ENCODE measurements around the gene CTDSP2.
"Not testable (repeated sequence)": the region's sequence is repeated elsewhere in the genome, so short reads cannot be mapped to it uniquely, and the experiment has no call there.

The CTDSP2 gene

GRCh38 chr12:57833672-57834071, 12.9 kb downstream of the CTDSP2 start:
- DNase-seq: no peak

DNA sequence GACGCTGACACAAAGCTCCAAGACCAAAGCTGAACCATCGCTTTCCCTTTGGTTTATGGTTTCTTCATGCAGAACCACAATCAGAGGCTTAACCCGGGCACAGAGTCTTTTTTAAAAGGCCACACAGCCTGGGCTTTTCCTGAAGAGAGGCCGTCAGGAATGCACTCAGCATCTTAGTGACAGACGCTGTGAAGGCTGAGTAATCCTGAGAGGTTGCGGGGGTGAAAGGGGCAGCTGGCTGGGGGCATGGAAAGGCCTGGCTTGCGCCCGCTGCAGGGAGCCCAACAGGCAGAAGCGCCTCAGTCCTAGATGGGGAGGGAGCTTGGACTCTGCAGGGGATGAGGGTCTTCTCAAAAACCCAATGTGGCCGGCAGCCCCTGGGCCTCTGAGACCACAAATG, 13.6 kb downstream of the CTDSP2 start:
- DNase-seq: peak; percentile 37

DNA sequence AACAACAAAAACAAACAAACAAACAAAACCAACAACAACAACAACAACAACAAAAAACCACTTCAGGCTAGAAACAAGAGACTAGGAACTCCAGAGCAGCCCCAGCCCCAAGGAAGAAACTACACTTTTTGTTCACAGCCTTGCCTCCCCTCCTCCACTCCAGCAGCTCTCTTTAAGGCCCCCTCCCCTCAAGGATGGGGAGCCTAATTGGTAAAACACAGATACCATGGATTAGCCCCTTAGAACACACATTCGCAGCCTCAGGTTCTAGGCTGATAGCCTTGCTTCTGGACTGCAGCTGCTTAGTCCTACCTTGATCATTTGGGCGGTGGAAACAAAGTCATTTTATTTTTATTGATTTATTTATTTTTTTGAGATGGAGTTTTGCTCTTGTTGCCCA, 16.1 kb downstream of the CTDSP2 start:
- DNase-seq: no peak

DNA sequence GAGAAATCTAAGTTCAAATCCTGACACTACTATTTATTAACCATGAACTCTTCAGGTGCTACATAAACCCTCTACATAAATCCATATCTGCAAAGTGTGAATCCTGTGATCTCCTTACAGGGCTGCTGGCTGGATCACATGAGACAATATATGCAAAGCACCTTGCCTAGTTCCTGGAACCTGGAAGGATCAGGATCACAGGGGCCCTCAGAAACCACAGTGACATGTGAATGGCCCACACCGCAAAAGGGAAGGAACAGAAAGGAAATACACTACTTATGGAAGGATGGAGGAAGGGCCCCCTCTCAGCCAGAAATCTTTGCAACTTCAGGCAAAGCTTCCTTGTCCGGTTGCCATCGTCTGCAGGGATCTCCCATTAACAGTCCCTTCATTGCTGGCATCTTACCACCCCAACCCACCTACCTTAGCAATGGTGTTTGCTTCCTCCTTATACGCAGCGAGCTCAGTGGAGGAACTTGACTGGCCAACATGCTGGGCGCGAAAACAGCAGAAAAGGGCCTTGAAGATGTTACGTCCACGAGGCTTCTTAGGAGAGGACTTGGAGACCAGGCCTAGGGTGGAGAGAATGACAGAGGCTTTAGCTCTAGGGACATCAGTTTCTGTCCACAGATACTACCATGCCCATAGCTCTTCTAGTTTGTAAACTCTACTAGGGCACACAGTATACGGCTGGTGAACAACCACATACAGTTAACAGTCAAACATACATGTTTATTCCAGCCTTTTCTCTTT, 17.3 kb downstream of the CTDSP2 start:
- DNase-seq: no peak

DNA sequence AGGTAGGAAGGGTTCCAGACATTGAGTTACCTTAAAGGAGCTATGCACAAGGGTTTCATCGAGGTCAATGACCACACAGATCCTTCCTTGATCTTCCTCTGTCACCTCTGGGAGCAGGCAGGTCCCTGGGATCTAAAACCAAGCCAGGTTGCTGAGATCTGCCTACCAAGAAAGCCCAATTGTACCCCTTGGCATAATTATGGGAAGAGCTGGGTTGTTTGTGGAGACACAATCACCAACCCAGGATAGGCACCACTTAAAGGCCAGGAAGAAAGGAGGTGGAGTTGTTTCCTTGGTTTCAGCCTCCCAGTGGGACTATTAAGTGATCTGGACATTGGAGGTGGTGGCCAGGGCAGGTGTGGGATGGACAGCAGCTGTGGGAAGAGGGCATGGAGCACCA, 19.6 kb downstream of the CTDSP2 start:
- no peak for DNase-seq

GRCh38 chr12:57826400-57826799, 20.1 kb downstream of the CTDSP2 start:
- DNase-seq: no peak

- no peak for DNase-seq
Measured at GRCh38 chr12:57825451-57825850, 21.1 kb downstream of the CTDSP2 start.

DNA sequence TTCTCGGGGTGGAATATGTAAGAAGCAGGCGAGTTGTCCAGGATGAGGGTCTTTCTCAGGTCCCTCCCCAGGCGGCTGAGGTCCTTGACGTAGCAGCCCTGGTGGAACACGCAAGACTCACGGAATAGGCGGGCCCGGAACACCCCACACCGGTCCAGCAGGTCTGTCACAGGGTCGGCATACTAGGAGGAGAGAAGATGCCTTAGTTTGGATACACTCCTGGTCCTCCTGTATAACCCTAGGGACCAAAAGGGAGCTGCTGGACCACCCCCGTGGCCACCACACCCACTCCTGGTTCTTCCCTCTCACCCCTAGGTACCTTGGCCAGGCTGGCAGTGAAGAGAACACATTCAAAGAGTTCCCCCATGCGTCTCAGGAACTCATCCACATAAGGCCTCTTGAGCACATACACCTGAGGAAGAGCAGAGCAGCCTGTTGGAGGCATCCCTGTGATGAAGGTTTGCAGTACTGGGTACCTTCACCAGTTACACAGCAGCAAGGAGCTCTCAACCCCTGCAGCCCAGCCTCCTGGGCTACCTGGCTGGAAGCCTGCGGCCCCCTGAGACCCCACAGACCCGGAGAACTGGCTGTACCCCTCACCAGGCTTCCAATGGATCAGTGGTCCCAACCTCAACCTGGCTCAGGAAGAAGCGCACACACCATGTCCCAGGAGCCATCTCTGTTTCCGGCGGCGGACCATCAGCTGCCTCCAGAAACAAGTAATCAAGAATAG, 22.5 kb downstream of the CTDSP2 start:
- DNase-seq: no peak

DNA sequence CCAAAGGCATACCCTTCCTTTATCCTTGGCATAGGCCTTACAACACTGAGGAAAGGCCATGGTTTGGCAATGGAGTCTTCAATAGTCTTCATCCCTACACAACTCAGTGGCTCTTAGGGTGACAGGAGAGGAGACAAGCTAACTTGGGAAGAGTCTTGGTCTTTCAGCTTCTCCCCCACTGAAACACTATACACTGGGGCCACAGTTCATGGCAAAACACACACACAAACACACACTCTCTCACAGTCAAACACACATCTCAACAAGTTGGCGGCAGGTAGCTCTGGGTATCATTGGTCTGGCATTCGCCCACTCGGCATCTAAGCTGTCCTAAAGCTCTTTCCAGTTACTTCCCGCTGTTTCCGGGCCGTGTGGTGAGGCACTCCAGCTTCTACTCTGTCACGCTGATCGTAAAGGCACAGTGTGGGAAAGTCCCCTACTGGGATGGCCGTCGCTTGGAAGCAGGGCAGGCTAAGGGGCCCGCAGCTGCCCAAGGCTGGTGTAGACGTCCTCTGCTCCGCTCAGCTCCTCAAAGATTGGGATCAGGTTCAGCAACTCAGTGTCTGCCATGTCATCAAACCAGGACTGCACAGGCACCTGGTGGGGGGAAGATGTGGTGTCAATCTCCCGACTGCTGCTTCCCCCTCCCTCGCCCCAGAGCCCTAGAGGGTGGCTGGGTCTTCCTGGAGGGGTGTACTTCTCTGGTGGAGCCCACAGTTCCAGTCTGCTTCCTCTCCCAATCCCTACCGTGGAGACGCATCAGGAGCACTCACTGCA, 23.2 kb downstream of the CTDSP2 start:
- DNase-seq: no peak

GRCh38 chr12:57822392-57823130, 24.0 kb downstream of the CTDSP2 start:
- DNase-seq: no peak

DNA sequence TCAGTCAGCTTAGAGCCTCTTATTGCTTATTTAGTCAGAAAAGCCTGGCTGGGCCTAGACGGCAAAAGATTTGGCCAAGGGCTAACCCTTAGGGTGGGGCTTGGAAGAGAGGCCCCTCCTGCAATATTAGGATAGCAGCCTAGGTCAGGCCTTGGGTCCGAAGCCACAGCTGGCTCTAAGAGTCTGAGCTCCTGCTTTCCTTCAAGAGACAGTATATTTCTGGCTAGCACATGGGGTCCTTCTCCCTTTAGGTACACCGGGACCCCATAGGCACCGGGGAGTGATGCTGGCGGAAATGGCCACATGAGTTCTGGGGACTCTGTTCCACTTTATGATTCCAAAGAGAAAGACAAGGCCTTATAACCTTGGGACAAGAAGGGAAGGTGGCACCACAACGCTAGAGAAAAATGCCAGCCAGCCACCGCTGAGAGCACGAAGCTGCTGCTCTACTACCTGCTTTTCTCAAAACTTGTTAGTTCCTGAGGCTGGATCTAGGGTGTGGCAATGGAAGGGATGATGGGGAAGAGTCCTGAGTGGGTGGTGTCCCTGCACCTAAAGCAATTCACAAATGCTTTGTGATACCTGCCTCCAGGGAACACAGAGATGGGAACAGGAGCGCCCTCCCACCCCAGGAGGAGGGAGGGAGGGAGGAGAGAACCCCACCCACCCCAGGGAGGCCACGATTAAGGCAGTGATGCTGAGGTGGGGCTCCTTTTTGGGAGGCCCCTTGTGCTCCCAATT, 24.9 kb downstream of the CTDSP2 start:
- DNase-seq: no peak

DNA sequence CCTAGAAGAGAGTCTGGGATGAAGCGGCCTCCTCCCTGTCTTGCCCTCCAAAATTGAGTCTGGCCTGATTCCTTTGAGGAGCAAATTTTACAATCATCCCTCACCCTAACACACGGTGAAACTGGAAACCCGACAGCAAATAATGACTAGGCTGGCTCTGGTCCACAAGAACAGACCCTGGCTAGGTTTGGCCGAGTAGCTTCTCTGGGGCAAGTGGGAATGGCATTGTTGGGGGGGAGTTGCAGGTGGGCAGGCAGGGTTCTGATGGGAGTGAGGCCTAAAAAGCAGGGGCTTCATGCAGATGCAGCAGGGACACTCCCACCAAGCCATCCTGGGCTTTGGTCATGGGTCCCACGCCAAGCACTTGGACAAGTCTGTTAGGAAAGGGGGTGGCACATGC, 25.5 kb downstream of the CTDSP2 start:
- DNase-seq: not testable (repeated sequence)

- not testable (repeated sequence) for DNase-seq
Measured at GRCh38 chr12:57820119-57820518, 26.4 kb downstream of the CTDSP2 start.

DNA sequence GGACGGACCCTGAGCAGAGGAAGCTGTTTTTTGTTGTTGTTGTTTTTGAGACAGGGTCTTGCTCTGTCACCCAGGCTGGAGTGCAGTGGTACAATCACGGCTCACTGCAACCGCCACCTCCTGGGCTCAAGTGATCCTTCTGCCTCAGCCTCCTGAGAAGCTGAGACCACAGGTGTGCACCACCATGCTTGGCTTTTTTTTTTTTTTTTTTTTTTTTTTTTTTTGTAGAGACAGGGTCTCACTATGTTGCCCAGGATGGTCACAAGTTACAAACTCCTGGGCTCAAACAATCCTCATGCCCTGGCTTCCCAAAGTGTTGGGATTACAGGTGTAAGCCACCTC, 28.6 kb downstream of the CTDSP2 start:
- not testable (repeated sequence) for DNase-seq

DNA sequence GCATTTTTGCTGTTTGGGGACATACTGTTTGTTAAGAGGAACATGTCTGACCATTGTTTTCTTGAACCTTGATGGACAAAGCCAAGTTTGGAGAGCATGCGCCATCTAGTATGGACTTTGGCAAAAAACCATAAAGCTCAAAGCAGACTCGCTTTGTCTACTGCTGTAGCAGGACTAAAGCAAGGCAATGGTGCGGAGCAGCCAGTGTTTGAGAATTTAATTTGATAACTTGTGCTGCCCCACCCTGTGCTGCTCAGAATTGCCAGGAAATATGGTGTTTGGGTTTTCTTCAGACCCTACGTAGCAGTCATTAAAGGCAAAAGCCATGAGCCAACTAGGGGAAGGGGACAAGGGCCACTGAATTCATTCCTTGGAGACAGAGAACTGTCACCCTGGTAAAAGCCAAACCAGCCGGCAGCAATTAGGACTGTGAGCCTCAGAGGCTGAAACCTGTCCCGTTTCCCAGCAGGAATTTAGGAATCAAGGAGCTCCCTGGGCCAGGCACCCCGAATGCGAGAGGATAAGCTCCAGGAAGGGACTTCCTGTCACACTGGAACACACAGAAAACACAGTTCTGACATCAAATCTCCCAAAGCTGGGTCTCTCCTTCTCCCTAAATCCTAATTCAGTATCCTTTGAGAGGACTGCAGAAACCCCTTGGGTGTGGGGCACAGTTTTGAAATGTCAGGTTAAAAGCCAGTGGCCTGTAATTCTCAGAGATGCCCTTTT, 29.1 kb downstream of the CTDSP2 start:
- DNase-seq: no peak

DNA sequence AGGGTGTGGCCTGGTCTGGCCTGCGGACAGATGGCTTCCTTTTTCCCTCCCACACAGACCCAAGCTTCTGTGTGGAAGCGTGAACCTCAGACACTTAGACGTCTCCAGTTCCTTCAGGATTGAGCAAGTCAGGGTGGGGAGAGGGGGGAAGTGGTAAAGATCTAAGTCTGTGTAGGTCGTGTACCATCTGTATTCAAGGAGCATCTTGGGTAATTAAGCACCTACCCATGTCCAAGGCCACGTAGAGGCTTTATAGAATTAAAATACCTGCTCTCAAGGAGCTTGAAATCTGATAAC, 29.7 kb downstream of the CTDSP2 start:
- DNase-seq: peak; percentile 95

DNA sequence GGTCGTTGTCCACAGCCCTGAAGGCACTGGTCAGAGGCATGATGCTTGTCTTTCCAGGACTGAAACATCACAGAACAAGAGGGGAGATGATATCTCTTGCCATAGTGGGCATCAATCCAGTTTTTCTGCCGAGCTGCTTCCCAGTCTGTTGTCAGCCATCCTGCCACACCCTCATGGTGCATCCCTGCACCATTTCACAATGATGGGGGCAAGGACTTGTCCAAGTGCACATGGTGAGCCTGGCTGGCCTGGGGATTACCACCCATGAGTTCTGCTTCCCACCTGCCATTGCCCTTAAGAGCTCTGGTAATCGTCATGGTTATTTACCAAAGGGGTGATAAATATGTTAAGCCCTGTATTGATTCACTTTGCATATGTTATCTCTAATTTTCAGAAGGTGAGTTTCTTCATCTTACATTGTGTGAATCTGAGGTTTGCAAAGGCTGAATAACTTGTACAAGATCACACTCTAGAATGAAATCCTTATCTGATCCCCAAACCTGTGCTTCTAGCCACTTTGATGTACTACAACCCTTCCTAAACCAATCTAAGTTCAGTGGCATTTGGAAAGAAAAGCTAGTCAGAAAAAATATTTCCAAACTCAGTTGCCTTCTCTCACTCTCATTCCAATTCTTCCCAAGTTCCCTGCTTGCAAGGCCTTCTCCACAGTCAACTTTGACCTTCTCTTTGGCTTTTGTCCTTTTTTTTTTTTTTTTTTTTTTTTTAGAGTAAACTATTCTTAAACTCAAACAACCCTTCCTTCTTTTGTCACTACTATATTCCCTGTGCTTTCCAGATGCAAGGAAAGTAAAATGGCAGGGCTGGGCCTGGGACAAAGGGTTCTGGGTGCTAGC, 30.3 kb downstream of the CTDSP2 start:
- no peak for DNase-seq

DNA sequence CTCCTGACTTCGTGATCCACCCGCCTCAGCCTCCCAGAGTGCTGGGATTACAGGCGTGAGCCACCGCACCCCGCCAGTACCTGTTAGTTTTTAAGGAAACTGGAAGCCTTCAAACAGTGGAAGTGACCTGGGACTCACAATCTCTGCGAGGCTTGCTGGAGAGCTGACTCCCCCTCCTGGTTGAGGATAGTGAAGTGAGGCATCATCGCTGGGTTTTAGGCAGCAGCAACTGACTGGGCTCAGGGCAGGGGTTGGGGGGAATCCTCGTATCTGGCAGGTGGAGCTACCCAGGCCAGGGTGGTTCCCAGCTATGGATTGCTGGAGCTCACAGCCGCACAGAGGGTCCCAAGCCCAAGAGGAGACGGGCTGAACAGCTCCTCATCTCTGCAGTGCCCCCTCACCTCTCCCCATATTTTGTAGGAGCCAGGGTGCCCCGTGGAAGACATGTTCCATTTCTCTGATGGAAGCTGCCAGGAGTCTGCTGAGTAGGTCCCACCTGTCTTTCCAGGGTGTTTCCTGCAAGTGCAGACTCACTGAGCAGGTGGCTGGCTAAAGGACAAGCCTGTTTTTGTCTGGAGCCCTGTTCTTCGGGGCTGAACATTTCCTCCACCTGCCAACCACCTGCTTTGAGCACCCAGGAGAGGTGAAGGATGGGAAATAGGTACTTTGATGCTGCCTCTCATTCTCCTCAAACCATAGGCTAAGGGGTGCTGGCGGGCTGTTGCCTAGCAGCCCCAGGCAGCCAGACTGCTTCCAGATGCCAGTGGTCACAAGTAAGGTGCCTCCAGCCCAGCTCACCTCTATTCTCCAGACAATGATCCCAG, 31.1 kb downstream of the CTDSP2 start:
- DNase-seq: no peak

GRCh38 chr12:57813971-57814772, 32.4 kb downstream of the CTDSP2 start:
- DNase-seq: no peak
